GM21526 (cell line): ENCODE measurements around the gene SCRT2.

Experiments
- ATAC-seq: cut with Tn5 transposase; IDR thresholded peaks from one replicate; pipeline ENCODE4 v1.9.1; 2021; ENCODE audit warnings: moderate library complexity; ENCODE audit not compliant: unreplicated experiment, low FRiP score

Gene SCRT2

DNA sequence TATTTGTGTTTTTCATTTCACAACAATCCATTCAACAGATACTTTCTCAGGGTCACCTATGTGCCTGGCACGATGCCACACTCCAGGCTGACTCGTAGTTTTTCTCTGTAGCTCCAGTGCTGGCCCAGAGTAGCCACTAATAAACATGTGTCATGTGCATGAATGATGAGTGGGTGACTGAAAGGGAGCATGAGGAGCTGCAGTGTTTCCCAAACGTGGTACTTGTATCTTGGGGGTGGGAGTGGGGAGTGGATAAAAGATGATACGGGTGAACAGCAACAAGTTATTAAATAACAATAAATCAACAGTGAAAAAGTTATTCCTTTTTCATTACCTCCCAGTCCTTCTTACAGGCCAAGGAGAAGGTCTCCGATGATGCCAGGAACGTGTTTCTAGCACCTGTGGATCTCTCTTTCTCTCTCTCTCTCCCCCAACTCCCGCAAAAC lies 39.7 kb downstream of the SCRT2 start:
- no peak for ATAC-seq

DNA sequence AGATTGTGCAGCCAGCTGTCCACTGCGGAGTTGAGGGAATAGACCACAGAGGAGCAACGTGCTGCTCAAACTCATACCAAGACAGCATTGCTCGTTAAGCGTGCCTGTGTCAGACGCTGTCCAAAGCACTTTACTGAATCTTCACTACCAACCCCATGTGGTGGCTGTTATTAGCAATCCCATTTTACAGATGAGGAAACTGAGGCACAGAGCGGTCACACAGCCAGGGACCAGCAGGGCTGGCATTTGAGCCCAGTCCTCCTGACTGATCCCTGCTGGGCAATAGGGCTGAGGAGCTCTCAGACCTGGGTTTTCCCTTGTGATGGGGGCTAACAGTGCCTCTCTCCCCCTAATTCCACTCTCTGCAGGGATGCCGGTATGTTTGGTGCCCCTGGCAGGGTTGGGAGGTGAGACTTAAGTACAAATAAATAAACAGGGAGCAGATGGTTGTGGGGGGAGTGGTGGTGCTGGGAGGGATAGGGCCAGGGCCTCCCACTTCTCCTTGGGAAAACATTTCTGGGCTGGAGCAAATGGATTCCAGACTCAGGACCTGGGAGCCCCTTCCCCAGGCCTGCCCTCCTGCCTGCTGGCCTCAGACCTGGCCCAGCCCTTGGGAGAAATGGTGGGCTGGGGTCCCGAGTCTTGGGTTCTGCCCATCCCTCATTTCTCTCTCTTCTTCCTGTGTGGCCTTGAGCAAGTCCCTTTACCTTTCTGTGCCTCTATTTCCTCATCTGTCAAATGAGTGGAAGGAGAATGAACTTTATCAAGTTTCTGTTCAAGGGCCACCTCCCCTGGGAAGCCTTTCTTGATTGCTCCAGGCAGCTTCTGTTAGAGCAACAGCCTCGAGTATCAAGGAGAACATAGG lies 40.3 kb downstream of the SCRT2 start:
- ATAC-seq, result no peak

DNA sequence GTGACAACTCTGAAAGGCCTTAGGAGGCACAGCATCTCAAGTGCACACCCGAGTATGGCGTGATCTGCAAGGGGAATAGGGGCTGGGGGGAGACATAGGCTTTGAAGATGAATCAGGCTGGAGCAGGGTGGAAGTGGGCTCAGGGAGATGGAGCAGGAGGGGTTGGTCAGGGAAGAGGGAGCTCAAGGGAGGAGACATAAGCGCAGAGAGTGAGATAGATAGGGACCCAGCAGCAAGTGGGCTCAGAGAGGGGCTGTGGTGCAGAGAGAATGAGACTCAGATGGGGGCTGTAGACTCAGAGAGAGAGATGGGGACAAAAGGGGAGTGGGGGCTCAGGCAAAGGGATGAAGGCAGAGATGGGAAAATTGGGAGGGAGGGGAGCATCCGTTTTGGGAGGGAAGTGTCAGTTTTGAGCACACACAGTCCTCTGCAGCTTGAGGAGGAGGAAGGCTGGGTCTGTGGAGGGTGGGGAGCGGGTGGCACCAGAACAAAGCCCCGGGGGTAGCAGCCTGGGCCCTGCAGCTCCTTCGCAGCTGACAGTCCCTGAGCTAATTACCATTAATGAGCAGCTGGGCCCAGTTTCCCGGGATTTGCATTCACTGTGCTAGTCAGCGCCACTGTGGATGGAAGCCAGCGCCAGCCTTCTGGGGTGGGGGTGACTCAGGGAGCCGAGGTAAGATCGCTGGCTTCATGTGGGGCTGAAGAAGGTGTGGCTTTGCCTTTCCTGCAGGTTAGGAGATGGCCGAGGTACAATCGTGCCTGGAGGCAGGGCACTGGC lies 41.3 kb downstream of the SCRT2 start:
- no peak for ATAC-seq

DNA sequence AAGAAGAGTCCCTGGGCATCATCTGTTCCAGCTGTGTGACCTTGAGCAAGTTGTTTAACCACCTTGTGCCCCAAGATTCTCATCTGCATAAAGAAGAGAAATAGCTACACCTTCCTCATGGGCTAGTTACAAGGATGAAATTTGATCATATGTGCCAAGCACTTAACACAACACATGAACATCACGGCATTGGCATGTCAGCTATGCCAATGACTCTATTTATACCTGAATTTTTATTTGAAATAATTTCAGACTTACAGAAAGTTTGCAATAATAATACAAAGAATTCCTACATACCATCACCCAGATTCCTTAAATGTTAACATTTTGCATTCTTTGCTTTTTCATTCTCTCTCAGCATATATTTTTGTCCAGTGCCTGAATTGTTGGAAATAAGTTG lies 44.5 kb downstream of the SCRT2 start:
- ATAC-seq, result no peak

DNA sequence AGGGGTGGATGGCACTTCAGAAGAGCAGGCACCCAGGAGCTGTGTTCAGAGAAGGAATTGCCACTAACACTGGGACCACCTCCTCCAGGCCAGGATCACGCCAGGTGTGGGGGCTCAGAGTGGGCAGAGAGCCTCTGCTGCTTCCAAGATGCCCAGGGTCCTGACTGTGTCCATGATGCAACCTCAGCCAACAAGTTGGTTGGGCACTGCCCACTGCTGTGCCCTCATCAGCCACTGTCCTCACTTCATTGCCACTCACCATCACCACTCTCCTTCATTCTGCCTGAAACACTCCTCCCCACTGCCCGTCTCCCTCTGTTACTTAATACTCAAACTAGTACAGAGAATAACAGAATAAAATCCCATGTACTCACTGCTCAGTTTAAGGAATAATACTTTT lies 49.0 kb downstream of the SCRT2 start:
- ATAC-seq, result no peak

DNA sequence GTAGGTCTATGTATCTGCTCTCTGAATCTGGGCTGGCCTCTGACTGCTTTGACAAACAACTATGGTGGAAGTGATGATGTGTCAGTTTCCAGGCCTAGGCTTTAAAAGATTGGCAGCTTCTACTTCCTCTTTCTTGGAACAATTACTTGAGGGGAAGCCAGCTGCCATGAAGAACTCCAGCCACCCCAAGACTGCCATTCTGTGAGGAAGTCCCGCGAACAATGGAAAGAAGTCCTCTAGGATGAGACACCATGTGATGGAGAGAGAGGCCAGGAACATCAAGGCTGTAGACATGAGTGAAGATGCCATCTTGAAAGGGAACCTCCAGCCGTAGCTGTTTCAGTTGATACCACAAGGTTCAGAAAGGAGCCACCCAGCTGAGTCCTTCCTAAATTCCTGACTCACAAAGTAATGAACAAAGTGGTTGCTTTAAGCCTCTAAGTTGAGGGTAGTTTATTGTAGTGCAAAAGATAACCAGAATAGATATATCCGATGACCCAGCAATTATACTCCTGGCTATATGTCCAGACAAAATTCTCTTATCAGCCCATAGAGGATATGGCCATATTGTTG lies 50.2 kb downstream of the SCRT2 start:
- ATAC-seq, result no peak

DNA sequence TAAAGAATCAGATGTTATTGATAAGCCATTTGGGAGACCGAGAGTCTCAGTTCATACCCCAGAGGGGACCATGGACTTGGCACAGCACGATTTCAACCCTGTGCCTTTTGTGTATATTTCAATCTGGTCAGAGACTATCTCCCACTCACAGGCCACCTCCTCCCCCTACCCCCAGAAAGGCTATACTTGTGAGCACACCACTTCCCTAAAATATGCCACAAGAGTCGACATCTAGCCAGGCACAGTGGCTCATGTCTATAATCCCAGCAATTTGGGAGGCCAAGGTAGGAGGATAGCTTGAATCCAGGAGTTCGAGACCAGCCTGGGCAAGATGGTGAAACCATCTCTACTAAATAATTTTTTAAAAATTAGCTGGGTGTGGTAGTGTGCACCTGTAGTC lies 51.9 kb downstream of the SCRT2 start:
- ATAC-seq, result no peak

DNA sequence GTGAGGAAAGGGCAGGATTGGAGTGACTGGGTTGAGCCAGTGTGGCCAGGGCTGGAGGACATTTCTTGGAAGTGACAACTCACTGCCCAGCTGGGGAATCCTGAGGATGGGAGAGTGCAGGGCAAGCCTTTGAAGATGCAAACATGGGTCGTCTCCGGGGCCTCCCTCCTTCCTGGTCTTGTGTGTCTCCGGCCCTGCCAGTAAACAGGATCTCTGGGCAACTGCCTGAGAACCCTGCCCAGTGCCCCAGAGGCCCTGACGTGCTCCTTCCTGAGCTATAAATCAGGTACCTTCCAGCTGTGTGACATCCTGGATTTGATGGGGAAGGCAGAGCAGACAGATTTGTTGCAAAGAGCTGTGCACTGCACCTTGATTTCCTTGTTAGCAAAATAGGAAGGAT lies 52.6 kb downstream of the SCRT2 start:
- ATAC-seq, result no peak

DNA sequence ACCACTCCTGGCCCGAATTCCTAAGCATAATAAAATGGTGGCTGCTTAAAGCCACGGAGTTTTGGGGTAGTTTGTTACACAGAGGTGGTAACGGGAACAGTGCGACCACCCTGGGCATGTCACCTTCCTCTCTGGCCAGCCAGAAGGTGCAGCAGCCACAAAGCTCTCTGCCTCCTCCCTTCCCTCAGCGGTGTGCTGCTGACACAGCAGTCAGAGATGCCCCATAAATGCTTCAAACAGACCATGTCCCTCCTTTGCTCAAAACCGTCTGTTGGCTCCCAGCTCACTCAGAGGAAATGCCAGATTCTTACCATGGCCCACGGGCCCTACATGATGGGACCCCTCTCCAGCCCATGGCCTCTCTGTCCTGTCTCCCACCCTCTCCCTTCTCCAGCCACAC lies 53.4 kb downstream of the SCRT2 start:
- no peak for ATAC-seq

DNA sequence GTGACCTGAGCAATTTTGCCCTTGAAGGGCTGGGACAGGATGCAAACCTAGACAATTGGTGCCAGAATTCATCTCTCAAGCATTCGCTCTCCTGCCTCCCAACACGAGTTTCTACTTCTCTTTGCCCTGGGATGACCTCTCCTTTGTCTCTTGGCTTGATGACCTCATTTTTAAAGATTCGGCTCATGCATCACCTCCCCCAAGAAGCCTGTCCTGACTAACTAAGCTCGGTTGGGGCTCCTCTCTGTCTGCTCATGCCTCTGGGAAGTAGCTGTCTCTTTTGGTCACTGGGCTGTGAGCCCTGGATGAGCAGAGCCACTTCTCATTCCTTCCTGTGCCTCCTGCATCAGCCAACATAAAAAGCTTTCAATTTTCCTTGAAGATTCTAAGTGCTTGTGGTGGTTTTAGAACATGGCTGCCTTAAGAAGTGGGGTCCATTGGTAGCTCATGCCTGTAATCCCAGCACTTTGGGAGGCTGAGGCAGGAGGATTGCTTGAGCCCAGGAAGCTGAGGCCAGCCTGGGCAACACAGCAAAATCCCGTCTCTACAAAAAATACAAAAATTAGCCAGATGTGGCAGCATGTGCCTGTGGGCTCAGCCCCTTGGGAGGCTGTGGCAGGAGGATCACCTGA lies 54.4 kb downstream of the SCRT2 start:
- ATAC-seq, result no peak

DNA sequence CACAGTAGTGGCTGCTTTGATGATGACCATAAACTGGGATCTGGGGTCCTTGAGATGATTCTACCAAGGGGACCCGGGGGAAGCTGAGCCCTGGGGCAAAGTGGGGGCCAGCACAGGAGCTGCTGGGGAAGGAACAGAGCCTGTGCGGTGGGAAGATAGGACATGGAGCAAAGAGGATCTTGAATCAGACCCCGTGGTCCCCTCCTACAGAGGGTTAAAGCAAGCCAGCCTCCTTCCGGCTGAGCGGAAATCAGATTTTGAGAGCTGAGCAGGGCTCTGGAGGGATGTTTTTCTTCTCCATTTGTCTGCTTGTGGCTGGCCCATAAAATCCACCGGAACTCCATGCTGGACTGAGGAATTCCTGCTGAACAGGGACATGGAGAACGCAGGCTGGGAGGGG lies 55.4 kb downstream of the SCRT2 start:
- ATAC-seq, result no peak

DNA sequence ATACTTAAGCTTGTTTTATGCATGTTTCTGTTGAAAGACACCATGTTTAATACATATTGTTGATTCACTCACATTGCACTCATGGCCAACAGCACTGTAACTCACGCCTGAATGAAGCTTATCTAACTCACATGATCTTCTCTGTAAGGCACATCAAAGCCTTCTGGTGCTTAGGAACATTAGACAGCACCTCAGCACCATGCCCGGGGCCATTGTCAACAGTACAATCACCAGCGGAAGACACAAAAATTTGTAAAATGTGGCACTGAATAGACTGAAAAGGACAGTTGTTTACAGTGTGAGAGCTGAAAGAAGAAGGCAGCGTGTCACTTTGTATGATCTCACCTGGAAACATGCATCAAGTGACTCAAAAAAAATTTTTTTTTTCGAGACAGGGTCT lies 56.6 kb downstream of the SCRT2 start:
- ATAC-seq, result no peak

DNA sequence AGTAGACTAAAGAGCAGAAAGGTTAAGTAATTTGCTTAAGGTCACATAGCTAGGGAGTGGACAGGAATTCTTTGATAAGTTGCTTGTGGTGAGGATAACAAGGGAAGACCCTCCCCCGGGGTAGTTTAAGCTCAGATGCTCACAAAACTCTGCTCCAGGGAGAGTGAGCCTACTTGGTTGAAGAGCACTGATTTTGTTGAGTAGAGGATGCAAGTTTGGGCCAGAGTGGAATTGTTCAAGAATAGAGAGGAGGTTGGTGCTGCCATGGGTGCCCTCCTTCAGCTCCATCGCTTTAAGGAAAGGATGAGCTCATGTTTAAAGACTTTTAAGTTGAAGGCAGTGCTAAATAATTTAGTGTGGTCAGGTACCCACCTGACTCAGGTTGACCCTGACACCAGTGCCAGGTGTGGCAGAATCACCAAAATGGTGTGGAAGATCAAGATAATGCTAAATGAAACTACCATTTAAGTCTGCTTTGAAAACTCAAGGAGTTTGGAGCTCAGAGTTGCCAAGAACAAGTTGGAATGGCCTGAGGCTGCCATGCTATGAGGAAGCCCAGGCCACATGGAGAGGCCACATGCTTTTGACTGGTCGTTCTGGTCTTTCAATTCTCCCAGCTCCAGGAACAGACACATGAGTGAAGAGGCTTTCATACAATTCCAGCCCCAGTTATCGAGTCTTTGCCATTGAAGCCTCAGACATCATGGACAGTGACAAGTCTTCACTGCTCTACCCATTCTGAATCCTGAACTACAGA lies 57.5 kb downstream of the SCRT2 start:
- ATAC-seq, result no peak

DNA sequence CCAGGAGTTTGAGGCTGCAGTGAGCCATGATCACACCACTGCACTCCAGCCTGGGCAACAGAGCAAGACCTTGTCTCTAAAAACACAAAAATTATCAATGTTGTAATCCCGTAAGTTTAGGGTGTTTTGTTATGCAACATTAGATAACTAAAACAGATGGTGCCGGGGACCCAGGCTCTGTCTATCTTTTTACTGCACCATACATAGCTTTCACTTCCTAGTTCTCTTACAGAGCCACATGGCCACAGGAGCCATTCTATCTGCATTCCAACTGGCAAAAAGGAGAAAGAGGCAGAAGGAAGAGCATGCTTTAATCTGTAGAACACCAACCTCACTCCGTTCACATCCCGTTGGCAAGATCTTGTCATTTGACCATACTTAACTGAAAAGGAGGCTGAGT lies 60.1 kb downstream of the SCRT2 start:
- ATAC-seq, result no peak

DNA sequence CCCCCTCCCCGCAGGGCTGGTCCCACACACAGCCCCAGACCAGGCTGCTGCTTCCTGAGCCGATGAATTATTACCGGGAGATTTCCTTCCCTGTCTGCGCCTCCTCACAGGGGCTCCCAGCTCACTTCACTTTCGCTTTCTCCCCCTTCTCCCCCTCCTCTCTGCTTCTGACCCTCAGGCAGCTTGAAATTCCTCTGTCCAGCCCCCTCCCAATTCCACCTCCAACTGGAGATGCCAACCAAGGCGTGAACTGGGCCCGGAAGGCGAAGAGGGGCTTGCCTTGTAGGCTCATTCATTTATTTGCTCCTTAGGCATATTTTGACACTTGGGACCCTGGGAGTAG lies 63.8 kb downstream of the SCRT2 start:
- no peak for ATAC-seq
